ENCODE results near the gene NFYA. TPM values are rescaled to one million over a fixed set of nuclear protein-coding genes. Genes with fewer than 3 reads are reported as not detected.

Gene NFYA
- total RNA-seq, 1 donor from 2014 or later: 47.9 TPM

DNA sequence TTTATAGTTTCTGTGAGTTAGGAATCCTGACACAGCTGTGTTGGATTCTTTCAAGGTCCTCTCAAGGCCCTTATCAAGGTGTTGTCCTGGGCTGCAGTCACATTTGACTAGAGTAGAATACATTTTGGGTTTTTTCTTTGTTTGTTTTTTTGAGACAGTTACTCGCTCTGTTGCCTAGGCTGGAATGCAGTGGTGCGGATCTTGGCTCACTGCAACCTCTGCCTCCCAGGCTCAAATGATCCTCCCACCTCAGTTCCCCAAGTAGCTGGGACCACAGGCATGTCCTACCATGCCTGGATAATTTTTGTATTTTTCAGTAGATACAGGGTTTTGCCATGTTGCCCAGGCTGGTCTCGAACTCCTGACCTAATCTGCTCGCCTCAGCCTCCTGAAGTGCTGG lies 15.7 kb downstream of the NFYA start:
- H3K9me3 Mint-ChIP-seq: no peaks in the 10 kb centered on the region
- H3K9me3 ChIP-seq (ENCODE audit: low read depth): no peaks in the 10 kb centered on the region
- H4K20me1 ChIP-seq (ENCODE audit: low read depth): peaks cover 30% of the 10 kb centered on the region
- no peaks in the 10 kb centered on the region for H3F3A ChIP-seq (ENCODE audit: low read depth)
- TF ChIP-seq, protein P1, sequence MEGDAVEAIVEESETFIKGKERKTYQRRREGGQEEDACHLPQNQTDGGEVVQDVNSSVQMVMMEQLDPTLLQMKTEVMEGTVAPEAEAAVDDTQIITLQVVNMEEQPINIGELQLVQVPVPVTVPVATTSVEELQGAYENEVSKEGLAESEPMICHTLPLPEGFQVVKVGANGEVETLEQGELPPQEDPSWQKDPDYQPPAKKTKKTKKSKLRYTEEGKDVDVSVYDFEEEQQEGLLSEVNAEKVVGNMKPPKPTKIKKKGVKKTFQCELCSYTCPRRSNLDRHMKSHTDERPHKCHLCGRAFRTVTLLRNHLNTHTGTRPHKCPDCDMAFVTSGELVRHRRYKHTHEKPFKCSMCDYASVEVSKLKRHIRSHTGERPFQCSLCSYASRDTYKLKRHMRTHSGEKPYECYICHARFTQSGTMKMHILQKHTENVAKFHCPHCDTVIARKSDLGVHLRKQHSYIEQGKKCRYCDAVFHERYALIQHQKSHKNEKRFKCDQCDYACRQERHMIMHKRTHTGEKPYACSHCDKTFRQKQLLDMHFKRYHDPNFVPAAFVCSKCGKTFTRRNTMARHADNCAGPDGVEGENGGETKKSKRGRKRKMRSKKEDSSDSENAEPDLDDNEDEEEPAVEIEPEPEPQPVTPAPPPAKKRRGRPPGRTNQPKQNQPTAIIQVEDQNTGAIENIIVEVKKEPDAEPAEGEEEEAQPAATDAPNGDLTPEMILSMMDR (IDR thresholded peaks at IDR 0.05): no peak
- TF ChIP-seq EZH2phosphoT487 (IDR thresholded peaks at IDR 0.05) (no peak), EZH2 (IDR thresholded peaks at IDR 0.05) (no peak)
- H3K79me2 ChIP-seq (ENCODE audit: low read depth): peaks cover 45% of the 10 kb centered on the region
- no peak overlapping the region for H3K9ac ChIP-seq
- H3K4me1 ChIP-seq: no peaks in the 10 kb centered on the region
- no peak for DNase-seq (ENCODE audit: low spot score)
- peaks cover 48% of the 10 kb centered on the region for H3K36me3 ChIP-seq
- no peak overlapping the region for H3K4me3 Mint-ChIP-seq
- no peaks in the 10 kb centered on the region for H3K27me3 ChIP-seq
- H3K36me3 Mint-ChIP-seq: peaks cover 30% of the 10 kb centered on the region
- peak overlapping the region; percentile 78 for H3K27ac Mint-ChIP-seq
- no peaks in the 10 kb centered on the region for H3K4me1 Mint-ChIP-seq
- H2AFZ ChIP-seq (replicated peaks): no peak overlapping the region
- H3K4me2 ChIP-seq: no peak overlapping the region
- H3K4me3 ChIP-seq: no peak overlapping the region
- no peak overlapping the region for H3K27ac ChIP-seq
- H3K27me3 Mint-ChIP-seq (ENCODE audit: insufficient read depth, low read depth): peaks cover 2% of the 10 kb centered on the region

DNA sequence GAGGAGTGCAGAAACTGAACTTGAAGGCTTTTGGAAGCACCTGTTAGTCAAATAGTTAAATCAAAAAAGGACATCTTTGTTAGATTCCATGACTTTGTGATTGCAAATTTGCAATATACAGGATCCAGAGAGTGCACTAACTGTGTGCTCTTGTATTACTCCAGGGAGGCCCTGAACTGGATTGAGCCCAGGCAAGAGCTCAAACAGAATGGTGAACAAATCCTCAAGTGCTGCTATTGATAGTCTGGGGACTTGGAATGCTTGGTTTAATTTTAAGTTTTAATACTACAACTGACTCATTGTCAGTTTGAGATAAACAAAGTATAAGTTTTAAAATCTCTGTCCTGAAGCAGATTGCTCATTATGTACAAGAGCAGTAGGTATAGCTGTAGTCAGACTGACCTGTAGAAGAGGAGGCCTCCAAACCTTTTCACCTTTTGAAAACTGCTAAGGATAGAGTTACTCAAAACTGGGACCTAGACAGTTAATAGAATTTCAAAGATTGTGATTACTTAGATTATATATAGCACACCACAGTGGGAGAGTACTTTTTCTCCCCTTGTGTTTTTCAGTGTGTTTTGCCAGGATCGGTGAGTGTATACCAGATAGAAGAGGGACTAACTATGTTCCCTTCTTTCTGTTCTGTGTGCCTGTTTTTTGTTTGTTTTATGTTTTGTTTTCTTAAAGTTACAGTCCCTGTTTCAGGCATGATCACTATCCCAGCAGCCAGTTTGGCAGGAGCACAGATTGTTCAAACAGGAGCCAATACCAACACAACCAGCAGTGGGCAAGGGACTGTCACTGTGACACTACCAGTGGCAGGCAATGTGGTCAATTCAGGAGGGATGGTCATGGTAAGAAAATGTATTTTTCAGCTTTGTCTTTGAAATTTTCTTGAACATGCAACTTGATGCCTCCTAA lies 18.3 kb downstream of the NFYA start:
- no peak overlapping the region for H3K9ac ChIP-seq
- no peak overlapping the region for H3K4me3 ChIP-seq
- peaks cover 31% of the 10 kb centered on the region for H3K36me3 Mint-ChIP-seq
- no peaks in the 10 kb centered on the region for H3K9me3 ChIP-seq (ENCODE audit: low read depth)
- H3K36me3 ChIP-seq: peaks cover 46% of the 10 kb centered on the region
- H3K4me3 Mint-ChIP-seq: no peak overlapping the region
- H2AFZ ChIP-seq (replicated peaks): no peak overlapping the region
- H3F3A ChIP-seq (ENCODE audit: low read depth): no peaks in the 10 kb centered on the region
- no peaks in the 10 kb centered on the region for H3K9me3 Mint-ChIP-seq
- no peak for DNase-seq (ENCODE audit: low spot score)
- no peaks in the 10 kb centered on the region for H3K27me3 ChIP-seq
- H4K20me1 ChIP-seq (ENCODE audit: low read depth): peaks cover 20% of the 10 kb centered on the region
- peaks cover 2% of the 10 kb centered on the region for H3K27me3 Mint-ChIP-seq (ENCODE audit: insufficient read depth, low read depth)
- no peak overlapping the region for H3K4me2 ChIP-seq
- H3K4me1 ChIP-seq: no peaks in the 10 kb centered on the region
- no peak overlapping the region for H3K27ac ChIP-seq
- TF ChIP-seq EZH2 (IDR thresholded peaks at IDR 0.05): no peak
- TF ChIP-seq, protein P1 (IDR thresholded peaks at IDR 0.05): no peak
- no peak for TF ChIP-seq EZH2phosphoT487 (IDR thresholded peaks at IDR 0.05)
- peaks cover 19% of the 10 kb centered on the region for H3K79me2 ChIP-seq (ENCODE audit: low read depth)
- H3K4me1 Mint-ChIP-seq: no peaks in the 10 kb centered on the region
- H3K27ac Mint-ChIP-seq: no peak overlapping the region

DNA sequence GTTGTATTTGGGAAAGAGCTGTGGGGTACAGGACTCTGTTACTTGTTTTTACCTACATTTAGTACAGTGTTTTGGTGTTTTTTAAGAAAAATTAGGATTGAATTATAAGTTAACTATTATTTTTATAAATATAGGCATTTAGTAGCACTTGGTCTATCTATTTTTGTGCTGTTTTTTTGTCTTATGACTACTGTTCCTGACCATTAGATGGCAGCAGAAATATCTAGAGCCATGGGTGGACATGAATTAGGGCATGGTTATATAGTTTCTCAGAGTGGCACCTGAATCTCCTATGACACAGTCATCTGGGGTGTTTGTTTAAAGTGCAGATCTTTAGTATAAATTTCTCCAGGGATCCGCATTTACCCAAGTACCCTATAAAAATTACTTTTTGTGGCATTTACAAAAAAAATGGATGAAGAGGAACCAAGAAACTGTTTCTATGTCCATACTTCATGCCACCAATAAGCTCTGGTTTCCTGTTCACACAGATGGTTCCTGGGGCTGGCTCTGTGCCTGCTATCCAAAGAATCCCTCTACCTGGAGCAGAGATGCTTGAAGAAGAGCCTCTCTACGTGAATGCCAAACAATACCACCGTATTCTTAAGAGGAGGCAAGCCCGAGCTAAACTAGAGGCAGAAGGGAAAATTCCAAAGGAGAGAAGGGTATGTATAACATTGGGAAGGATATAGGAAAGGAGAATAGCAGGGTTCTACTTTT lies 19.8 kb downstream of the NFYA start:
- Histone ChIP-seq H2AFZ (replicated peaks) (no peak overlapping the region), H3K4me2 (no peak overlapping the region), H3K36me3 (peaks cover 45% of the 10 kb centered on the region), H3K27ac (no peak overlapping the region), H3F3A (ENCODE audit: low read depth) (no peaks in the 10 kb centered on the region), H3K79me2 (ENCODE audit: low read depth) (peaks cover 4% of the 10 kb centered on the region), H3K4me3 (no peak overlapping the region), H3K9ac (no peak overlapping the region), H3K4me1 (no peaks in the 10 kb centered on the region), H3K27me3 (no peaks in the 10 kb centered on the region), H3K9me3 (ENCODE audit: low read depth) (no peaks in the 10 kb centered on the region), H4K20me1 (ENCODE audit: low read depth) (peaks cover 15% of the 10 kb centered on the region)
- no peaks in the 10 kb centered on the region for H3K4me1 Mint-ChIP-seq
- no peaks in the 10 kb centered on the region for H3K9me3 Mint-ChIP-seq
- TF ChIP-seq EZH2phosphoT487 (IDR thresholded peaks at IDR 0.05) (no peak), EZH2 (IDR thresholded peaks at IDR 0.05) (no peak)
- TF ChIP-seq, protein P1 (IDR thresholded peaks at IDR 0.05): peak; percentile 39
- DNase-seq (ENCODE audit: low spot score): no peak
- H3K4me3 Mint-ChIP-seq: no peak overlapping the region
- peaks cover 2% of the 10 kb centered on the region for H3K27me3 Mint-ChIP-seq (ENCODE audit: insufficient read depth, low read depth)
- H3K36me3 Mint-ChIP-seq: peaks cover 39% of the 10 kb centered on the region
- no peak overlapping the region for H3K27ac Mint-ChIP-seq
